NCI-H526 (cell line): ENCODE data around the gene PLEKHA8.
A peak's percentile ranks its signal among the peaks of the same experiment; 100 is the strongest.

Experiments used
- DNase-seq, 2 experiments: peaks; one replicate each; lab custom pipeline; 2025; lab: John Stamatoyannopoulos, UW

Gene PLEKHA8

DNA sequence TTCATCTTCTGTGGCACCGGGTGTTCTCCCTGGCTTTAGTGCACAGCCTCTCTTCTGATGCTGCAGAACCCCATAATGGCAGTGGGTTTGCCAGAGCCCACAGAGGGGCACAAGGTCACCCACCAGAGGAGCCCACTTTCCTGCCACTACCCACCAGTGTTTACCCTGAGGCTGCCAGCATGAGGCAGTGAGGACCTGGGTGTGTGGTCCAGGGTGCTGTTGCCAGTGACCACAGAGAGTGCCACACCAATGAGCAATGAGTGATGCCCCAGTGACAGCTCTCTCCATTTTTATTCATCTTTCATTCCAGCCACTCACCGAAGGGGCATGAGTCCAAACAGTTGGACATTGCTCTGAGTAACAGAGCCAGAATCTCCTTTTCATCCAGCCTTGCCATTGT lies 141.4 kb downstream of the PLEKHA8 start:
- DNase-seq = no peak

DNA sequence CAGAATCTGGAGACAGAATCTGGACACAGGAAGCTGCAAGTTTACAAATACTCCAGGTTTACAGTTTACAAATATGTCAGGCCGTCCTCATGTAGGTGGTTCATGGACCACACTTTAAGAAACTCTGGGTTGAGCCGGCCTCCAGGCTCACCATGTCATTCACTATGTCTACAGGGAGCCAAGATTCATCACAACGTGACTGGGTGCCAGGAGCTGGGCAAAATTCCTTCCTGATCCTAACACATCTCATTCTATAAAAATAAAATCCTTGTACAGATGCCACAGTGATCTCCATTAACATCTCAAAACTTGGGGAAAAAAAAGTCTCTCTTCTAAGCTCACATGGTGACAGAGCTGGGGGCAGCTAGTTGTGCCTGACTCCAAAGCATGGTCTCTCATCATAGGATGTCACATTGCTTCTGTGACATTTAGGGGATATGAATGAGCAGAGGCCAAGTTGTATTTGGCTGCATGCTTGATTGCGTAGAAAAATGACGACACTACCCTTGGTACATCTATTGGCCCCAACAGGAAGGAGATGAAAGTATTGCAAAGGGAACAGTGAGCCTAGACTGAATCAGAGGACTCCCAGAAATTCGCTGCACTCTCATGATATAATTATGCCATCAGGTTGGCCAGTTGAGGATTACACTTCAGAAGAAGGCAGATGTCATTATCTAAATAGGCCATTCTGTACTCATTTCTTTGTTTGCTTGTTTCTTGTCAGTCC lies 142.4 kb downstream of the PLEKHA8 start:
- DNase-seq = no peak

DNA sequence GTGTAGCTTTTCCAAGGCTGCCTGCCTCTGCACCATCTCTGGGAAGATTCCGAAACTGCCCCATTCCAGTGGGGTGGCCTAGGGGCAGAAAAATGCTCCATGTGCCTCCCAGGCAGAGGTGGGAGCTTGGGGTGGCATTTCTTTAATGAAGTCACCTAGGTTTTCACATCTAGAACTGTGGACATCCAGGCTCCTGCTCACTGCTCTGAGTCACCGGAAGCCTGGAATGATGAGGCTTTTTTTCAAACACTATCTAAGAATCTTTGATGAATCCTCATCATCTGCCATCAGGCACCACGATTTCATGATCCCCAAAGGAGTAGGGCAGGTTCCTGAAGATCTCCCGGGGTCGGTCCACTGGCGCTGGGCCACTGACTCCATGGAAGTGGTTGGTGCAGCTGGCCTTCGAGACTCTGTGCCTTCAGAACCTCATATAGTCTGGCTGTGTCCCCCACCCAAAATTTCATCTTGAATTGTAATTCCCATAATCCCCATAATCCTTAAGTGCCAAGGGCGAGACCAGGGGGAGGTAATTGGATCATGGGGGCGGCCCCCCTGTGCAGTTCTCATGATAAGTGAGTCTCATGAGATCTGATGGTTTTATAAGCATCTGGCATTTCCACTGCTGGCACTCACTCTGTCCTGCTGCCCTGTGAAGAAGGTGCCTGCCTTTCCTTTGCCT lies 143.7 kb downstream of the PLEKHA8 start:
- no peak for DNase-seq

DNA sequence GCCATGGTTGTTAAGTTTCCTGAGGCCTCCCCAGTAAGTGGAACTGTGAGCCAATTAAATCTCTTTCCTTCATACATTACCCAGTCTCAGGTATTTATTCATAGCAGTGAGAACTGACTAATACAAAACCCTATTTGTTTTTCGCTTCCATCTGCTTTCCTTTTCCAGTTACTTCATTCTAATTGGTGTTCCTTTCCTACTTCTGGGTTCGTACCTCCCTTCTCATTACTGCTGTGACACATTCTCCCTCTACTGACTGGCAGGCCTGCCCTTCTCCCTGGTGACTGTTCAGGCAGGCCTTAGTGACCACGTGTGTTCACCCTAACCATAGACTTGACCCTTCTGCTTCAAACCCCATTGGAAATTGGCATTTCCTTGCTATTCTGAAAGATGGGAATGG lies 144.2 kb downstream of the PLEKHA8 start:
- no peak for DNase-seq

DNA sequence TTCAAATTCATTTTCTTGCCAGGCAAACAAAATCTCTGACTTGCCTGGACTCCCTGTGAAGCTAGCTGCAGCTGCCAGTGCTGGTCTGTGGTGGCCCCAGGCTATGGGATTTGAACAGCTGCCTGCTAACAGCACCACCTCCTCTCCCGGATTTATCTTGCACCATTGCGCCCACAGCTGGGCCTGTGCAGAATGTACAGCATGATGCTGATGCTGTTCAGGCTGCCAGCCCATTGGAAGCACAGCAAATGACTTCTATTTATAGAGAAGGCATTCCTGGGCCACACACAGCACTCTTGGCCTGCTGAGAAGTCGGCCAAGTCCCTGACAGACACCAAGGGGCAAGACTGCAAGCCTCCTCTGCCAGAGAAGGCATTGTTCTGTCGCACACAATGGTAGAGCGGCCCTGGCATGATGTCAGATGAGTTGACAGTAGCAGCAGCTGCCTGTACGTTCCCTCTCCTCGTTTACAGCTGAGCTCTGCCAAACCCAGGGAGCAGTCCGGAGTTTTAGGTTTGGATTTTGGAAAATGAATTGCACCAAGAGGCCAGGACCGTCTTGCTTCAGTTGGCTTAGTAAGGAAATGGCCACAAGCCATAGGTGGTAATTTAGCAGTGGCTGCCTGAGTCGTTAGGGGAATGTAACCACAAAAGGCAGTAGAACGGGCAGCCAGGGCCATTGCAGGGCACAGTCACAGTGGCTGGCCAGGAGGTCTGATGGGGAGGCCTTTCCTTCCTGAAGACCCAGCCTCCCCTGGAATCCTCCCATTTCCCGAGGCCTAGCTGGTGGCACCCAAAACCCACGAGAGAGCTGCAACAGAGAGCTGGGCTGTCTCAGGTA lies 145.1 kb downstream of the PLEKHA8 start:
- peak; percentile 83 to 94 for DNase-seq

DNA sequence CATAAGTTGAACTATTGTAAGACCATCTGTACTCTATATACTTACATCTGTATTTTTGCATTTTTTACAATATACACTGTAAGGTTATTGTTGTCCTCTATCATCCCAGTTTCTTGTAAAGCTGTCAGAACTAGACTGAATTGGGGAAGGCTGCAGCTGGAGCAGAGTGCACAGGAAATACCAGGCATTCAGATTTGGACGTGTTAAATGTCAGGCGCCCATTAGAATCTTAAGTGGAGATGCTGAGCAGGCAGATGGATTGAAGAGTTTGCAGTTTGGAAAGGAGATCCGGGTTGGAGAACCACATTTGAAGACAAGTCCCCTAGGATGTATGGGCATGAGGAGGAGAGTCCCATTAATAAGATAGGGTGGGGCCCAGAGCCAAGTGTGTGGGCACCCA lies 147.0 kb downstream of the PLEKHA8 start:
- no peak for DNase-seq

DNA sequence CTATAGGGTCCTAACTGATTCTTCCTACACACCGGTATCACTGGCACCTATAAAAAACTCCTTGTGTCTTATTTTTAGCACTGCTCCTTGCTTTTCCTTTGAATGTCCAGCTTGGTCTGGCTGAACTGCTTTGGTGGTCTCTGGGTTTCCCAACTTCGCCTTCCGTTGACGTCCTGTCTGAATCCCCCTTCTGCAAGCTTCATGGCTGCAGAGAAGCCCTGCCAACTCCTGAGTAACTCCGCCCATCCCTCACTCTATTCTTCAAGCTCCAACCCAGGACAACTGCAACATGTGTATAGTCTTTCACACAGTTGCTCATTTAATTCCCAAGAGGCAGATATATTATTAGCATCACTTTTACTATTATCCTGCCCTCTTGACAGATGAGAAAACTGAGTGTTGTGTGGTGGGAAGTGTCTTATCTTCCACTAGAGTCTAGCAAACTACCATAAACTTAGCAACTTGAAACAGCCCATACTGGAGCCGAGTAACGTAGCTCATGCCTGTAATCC lies 147.5 kb downstream of the PLEKHA8 start:
- no peak for DNase-seq

DNA sequence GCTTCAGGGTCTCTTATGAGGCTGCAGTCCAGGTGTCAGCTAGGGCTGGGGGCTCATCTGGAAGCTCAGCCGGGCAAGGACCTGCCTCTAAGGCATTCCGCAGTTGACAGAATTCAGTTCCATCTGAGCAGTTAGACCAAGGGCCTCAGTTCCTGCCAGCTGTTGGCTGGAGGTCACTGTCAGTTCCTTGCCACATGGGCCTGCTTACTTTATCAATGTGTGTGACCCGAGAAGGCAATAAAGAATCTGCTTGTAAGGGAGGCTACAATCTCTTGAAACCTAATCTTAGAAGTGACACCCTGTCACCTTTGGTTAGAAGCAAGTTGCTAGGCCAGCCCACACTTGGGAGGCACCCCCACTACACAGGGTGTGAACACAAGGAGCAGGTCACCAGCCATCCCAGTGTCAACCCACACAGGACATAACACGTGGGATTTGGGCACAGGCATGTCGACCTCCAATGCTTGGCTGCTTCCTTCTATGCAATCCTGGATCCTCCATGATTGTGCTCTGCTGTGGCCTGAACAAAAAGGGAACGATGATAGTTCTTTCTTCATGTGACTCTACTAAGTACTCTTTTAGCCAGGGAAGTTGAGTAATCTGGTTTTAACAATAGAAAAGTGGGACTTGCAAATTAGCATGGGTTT lies 148.4 kb downstream of the PLEKHA8 start:
- no peak for DNase-seq

DNA sequence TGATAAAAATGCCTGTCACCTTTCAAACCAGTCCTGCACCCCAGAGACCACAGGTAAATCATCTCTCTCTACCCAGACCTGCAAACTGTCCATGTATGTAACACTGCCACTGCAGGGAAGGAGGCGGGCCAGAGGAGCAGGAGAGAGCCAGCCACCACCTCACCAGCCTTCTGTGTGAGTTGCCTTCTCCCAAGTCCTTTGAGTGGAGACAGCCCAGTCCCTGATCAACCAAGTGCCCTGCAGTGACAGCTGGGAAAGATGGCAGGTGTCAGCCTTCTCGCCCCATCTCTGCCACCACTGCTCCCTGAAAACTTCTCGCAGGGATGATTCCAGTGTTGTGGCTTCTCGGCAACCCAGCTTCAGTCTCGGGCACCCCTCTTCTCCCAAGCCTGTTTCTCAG lies 149.0 kb downstream of the PLEKHA8 start:
- DNase-seq = no peak

DNA sequence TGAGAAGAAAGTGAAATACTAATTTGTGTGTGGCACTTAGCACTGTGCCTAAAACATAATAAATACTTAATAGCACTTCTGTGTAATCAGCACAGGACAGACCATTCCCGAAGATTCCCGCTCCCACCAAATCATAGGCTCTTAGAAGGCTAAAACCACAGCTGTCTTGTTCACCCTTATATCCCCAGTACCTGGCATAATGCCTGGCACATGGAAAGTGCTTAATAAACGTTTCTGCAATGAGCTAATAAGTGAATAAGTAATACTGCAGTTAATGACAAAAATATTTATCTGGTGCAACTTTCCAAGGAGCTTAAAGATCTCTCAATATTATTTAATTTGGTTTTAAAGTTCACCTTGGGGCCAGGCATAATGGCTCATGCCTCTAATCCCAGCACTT lies 149.8 kb downstream of the PLEKHA8 start:
- no peak for DNase-seq

DNA sequence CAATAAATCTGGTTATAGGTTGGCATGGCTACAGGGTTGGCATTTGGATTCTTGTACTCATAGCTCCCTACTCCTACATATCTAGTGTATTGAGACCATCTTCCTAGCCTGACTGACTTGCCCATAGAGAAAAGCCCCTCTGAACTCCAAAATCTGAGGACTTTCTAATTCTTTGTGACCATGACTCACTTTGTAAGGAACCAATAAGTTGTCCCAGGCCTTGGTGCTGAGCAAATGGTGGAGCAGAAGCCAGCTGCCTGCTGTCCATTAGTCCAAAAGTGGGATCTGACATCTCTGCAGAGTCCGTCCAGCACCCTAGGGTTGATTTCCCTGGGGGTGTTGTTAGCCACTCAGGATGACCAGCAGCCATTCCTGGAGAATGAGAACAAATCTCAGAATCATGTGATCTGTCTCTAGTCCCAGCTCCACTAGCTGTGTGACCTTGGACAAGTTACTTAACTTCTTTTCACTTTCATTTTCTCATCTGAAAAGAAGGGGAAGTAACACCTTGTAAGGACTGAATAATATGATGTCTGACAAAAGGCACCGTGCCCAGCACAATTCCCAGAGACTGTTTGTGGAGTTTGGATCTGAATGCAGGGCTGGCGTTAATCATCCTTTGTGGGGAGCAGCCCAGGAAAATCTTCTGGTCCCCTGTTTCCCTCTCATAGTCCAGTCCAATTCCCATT lies 150.7 kb downstream of the PLEKHA8 start:
- DNase-seq = no peak
